C4-2B (cell line): ENCODE data around the gene FAM8A1.
A peak's percentile ranks its signal among the peaks of the same experiment; 100 is the strongest.

Experiments
- H3K27ac ChIP-seq: fragments of 450-650 bp; 2 replicates; pipeline ENCODE4 v1.5.1; 2017
- ZFX ChIP-seq: fragments of 450-650 bp; IDR thresholded peaks from 2 replicates; pipeline ENCODE4 v1.6.1; 2017
- TF ChIP-seq, protein P1 (sequence below): fragments of 450-650 bp; conservative IDR thresholded peaks from 2 replicates; pipeline ENCODE4 v1.5.1; 2017; ENCODE audit warnings: mild to moderate bottlenecking

The FAM8A1 gene

DNA sequence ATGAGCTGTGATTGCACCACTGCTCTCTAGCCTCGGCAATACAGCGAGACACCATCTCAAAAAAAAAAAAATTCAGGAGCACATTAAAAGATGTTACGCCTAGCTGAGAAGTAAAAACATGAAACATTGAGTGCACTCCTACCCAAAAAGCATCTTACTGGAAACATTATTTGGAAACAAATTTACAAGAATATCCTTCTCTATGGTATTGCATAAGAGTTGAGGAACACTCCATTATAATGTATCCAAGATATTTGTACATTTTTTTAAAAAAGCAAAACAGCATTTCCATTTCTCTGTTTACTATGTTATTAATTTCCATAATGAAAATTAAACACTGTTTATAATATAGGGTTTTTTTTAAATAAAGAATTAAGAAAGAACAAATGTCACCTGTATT lies 48.6 kb downstream of the FAM8A1 start:
- TF ChIP-seq, protein P1, sequence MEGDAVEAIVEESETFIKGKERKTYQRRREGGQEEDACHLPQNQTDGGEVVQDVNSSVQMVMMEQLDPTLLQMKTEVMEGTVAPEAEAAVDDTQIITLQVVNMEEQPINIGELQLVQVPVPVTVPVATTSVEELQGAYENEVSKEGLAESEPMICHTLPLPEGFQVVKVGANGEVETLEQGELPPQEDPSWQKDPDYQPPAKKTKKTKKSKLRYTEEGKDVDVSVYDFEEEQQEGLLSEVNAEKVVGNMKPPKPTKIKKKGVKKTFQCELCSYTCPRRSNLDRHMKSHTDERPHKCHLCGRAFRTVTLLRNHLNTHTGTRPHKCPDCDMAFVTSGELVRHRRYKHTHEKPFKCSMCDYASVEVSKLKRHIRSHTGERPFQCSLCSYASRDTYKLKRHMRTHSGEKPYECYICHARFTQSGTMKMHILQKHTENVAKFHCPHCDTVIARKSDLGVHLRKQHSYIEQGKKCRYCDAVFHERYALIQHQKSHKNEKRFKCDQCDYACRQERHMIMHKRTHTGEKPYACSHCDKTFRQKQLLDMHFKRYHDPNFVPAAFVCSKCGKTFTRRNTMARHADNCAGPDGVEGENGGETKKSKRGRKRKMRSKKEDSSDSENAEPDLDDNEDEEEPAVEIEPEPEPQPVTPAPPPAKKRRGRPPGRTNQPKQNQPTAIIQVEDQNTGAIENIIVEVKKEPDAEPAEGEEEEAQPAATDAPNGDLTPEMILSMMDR, result no peak
- TF ChIP-seq ZFX, result no peak
- H3K27ac ChIP-seq, result no peak overlapping the region

DNA sequence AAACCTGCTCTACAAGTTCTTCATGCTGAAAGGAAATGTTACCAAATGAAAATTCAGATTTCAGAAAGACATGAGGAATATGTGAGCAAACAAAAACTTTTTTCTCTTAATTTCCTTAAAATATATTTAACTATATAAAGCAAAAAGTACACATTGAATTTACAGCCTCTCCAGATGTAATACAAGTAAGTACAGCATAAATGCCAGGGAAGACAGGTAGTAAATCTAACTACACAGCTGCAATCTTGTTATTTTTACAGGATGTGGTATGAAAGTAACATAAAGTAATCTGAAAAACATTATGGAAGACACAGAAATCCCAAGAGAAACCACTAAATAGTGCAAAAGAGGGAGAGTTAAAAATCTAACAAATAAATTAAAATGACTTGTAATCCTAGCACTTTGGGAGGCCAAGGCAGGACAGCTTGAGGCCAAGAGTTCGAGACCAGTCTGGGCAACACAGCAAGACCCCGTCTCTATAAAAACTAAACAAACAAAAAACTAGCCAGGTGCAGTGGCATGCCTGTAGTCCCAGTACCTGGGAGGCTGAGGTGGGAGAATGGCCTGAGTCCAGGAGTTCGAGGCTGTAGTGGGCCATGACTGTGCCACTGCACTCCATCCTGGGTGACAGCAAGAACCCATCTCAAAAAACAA lies 50.7 kb downstream of the FAM8A1 start:
- TF ChIP-seq, protein P1, result no peak
- no peak for TF ChIP-seq ZFX
- H3K27ac ChIP-seq, result peak overlapping the region; percentile 64

GRCh38 chr6:17653198-17653882 lies 53.2 kb downstream of the FAM8A1 start:
- peak overlapping the region; percentile 62 for H3K27ac ChIP-seq
- TF ChIP-seq, protein P1, result no peak
- TF ChIP-seq ZFX, result no peak

DNA sequence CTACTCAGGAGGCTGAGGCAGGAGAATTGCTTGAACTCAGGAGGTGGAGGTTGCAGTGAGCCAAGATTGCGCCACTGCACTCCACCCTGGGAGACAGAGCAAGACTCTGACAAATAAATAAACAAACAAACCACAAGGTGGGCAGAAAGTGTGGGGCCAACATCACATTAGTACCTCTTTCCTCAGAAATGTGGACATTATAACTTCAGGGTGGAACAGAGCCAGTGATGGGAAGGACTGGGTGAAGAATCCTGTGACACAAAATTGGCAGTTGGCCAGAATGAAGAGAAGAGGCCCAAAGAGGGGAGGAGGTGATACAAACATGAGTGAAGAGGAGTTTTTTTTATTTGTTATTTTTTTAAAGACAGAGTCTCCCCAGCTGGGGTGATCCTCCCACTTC lies 56.0 kb downstream of the FAM8A1 start:
- H3K27ac ChIP-seq, result no peak overlapping the region
- TF ChIP-seq, protein P1, result no peak
- TF ChIP-seq ZFX, result no peak

- no peak overlapping the region for H3K27ac ChIP-seq
- TF ChIP-seq, protein P1, result no peak
- no peak for TF ChIP-seq ZFX
These were observed 56.5 kb downstream of the FAM8A1 start for GRCh38 chr6:17656644-17657043.
